Measurements from ENCODE around the gene ALAS1. TPM values are rescaled to one million over a fixed set of nuclear protein-coding genes. Genes with fewer than 3 reads are reported as not detected.

ALAS1 gene
- polyA plus RNA-seq, 3 donors, result 46.4 to 49.2 (median 47.6) TPM

GRCh38 chr3:52191663-52192062 lies 6.3 kb upstream of the ALAS1 start:
- DNase-seq (ENCODE audit: extremely low read depth in 1 of 11, low read depth in 9 of 11, low spot score in 4 of 11), result no peak

GRCh38 chr3:52193065-52193464 lies 4.9 kb upstream of the ALAS1 start:
- no peak for DNase-seq (ENCODE audit: extremely low read depth in 1 of 11, low read depth in 9 of 11, low spot score in 4 of 11)

GRCh38 chr3:52194485-52195290 lies 3.3 kb upstream of the ALAS1 start:
- peak in 5 of 11 donors; percentile 44 to 64 (median 52) for DNase-seq (ENCODE audit: extremely low read depth in 1 of 11, low read depth in 9 of 11, low spot score in 4 of 11)

GRCh38 chr3:52195291-52195597 lies 2.7 kb upstream of the ALAS1 start:
- DNase-seq (ENCODE audit: extremely low read depth in 1 of 11, low read depth in 9 of 11, low spot score in 4 of 11), result no peak

GRCh38 chr3:52195823-52196331 lies 2.1 kb upstream of the ALAS1 start:
- no peak for DNase-seq (ENCODE audit: extremely low read depth in 1 of 11, low read depth in 9 of 11, low spot score in 4 of 11)

GRCh38 chr3:52196977-52197376 lies 983 bp upstream of the ALAS1 start:
- DNase-seq (ENCODE audit: extremely low read depth in 1 of 11, low read depth in 9 of 11, low spot score in 4 of 11), result no peak

- no peak for DNase-seq (ENCODE audit: extremely low read depth in 1 of 11, low read depth in 9 of 11, low spot score in 4 of 11)
Observed at GRCh38 chr3:52197499-52197841, 490 bp upstream of the ALAS1 start.

GRCh38 chr3:52198643-52199608 lies 966 bp downstream of the ALAS1 start:
- DNase-seq (ENCODE audit: extremely low read depth in 1 of 11, low read depth in 9 of 11, low spot score in 4 of 11), result no peak

- DNase-seq (ENCODE audit: extremely low read depth in 1 of 11, low read depth in 9 of 11, low spot score in 4 of 11), result no peak
Observed at GRCh38 chr3:52200981-52201679, 3.2 kb downstream of the ALAS1 start.

- no peak for DNase-seq (ENCODE audit: extremely low read depth in 1 of 11, low read depth in 9 of 11, low spot score in 4 of 11)
Observed at GRCh38 chr3:52202384-52203077, 4.6 kb downstream of the ALAS1 start.

GRCh38 chr3:52203701-52204100 lies 5.7 kb downstream of the ALAS1 start:
- no peak for DNase-seq (ENCODE audit: extremely low read depth in 1 of 11, low read depth in 9 of 11, low spot score in 4 of 11)

GRCh38 chr3:52204337-52205073 lies 6.5 kb downstream of the ALAS1 start:
- DNase-seq (ENCODE audit: extremely low read depth in 1 of 11, low read depth in 9 of 11, low spot score in 4 of 11), result no peak

- DNase-seq (ENCODE audit: extremely low read depth in 1 of 11, low read depth in 9 of 11, low spot score in 4 of 11), result no peak
Observed at GRCh38 chr3:52205727-52206372, 7.9 kb downstream of the ALAS1 start.

GRCh38 chr3:52208556-52208955 lies 10.6 kb downstream of the ALAS1 start:
- no peak for DNase-seq (ENCODE audit: extremely low read depth in 1 of 11, low read depth in 9 of 11, low spot score in 4 of 11)

GRCh38 chr3:52210037-52210436 lies 12.1 kb downstream of the ALAS1 start:
- no peak for DNase-seq (ENCODE audit: extremely low read depth in 1 of 11, low read depth in 9 of 11, low spot score in 4 of 11)

- no peak for DNase-seq (ENCODE audit: extremely low read depth in 1 of 11, low read depth in 9 of 11, low spot score in 4 of 11)
Observed at GRCh38 chr3:52210550-52211046, 12.6 kb downstream of the ALAS1 start.

- no peak for DNase-seq (ENCODE audit: extremely low read depth in 1 of 11, low read depth in 9 of 11, low spot score in 4 of 11)
Observed at GRCh38 chr3:52211268-52211891, 13.4 kb downstream of the ALAS1 start.
